IPS-18a (cell line): ENCODE results near the gene MAU2.

ENCODE experiments used
- H3K27ac ChIP-seq: one replicate; pipeline ENCODE4 v1.5.1; 2013; ENCODE audit warnings: low read length
- H3K27me3 ChIP-seq: one replicate; pipeline ENCODE4 v1.6.1; 2013; ENCODE audit warnings: mild to moderate bottlenecking, low read length; ENCODE audit not compliant: control insufficient read depth, insufficient read depth
- H3K36me3 ChIP-seq: one replicate; pipeline ENCODE4 v1.6.1; 2013; ENCODE audit warnings: low read depth, low read length; ENCODE audit not compliant: control insufficient read depth
- H3K4me1 ChIP-seq: one replicate; pipeline ENCODE4 v1.6.1; 2013; ENCODE audit warnings: low read depth, low read length; ENCODE audit not compliant: control insufficient read depth
- H3K4me3 ChIP-seq: one replicate; pipeline ENCODE4 v1.5.1; 2013; ENCODE audit warnings: low read length
- H3K9ac ChIP-seq: one replicate; pipeline ENCODE4 v1.6.1; 2013; ENCODE audit warnings: mild to moderate bottlenecking, low read length, moderate library complexity
- H3K9me3 ChIP-seq: one replicate; pipeline ENCODE4 v1.6.1; 2013; ENCODE audit warnings: low read depth, low read length; ENCODE audit not compliant: control insufficient read depth

Gene MAU2, protein sequence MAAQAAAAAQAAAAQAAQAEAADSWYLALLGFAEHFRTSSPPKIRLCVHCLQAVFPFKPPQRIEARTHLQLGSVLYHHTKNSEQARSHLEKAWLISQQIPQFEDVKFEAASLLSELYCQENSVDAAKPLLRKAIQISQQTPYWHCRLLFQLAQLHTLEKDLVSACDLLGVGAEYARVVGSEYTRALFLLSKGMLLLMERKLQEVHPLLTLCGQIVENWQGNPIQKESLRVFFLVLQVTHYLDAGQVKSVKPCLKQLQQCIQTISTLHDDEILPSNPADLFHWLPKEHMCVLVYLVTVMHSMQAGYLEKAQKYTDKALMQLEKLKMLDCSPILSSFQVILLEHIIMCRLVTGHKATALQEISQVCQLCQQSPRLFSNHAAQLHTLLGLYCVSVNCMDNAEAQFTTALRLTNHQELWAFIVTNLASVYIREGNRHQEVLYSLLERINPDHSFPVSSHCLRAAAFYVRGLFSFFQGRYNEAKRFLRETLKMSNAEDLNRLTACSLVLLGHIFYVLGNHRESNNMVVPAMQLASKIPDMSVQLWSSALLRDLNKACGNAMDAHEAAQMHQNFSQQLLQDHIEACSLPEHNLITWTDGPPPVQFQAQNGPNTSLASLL

GRCh38 chr19:19320361-19321140, at the start of gene MAU2, which contains the start of gene SUGP1:
TSS of gene MAU2 (plus strand) at chr19:19320829. CDS start at chr19:19320860, 31 bp downstream.
TSS of gene SUGP1 (minus strand) at chr19:19320509. CDS start at chr19:19320496, 13 bp downstream.
- peaks cover 19% of the 10 kb centered on the region for H3K36me3 ChIP-seq
- peak within 1 kb of the TSS; percentile 88 for H3K4me3 ChIP-seq
- H3K9me3 ChIP-seq = no peaks in the 10 kb centered on the region
- H3K4me1 ChIP-seq = peaks cover 6% of the 10 kb centered on the region
- H3K27me3 ChIP-seq = no peaks in the 10 kb centered on the region
- peak within 1 kb of the TSS; percentile 89 for H3K9ac ChIP-seq
- peak within 1 kb of the TSS; percentile 100 for H3K27ac ChIP-seq

- Histone ChIP-seq H3K4me1 (peaks cover 4% of the 10 kb centered on the region), H3K9ac (peak overlapping the region; percentile 16), H3K27me3 (peaks cover 12% of the 10 kb centered on the region), H3K36me3 (peaks cover 7% of the 10 kb centered on the region), H3K4me3 (peak overlapping the region; percentile 52), H3K27ac (no peak overlapping the region), H3K9me3 (no peaks in the 10 kb centered on the region)
These were observed 48.6 kb upstream of the MAU2 start for GRCh38 chr19:19271828-19272599.

DNA sequence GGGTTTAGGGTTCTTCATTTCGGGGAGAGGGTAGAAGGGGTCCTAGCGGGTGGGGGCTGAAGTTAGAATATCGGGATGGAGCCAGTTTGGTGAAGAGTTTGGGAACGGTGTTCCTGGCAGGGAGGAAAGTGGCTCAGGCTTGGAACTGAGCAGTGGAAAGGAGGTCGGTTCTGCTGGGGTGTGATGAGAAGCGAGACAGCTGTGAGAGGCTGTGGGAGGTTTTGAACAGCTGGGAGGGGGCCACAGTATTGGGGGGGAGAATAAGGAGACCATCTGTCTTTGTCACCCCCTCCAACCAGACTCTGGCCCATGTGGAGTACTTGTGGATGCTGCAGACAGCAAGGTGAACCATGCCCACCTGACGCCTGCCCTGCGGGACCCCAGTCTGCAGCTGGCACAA, 46.5 kb upstream of the MAU2 start:
- Histone ChIP-seq H3K4me3 (no peak overlapping the region), H3K27ac (no peak overlapping the region), H3K9ac (no peak overlapping the region), H3K9me3 (no peaks in the 10 kb centered on the region), H3K27me3 (peaks cover 12% of the 10 kb centered on the region), H3K4me1 (peaks cover 4% of the 10 kb centered on the region), H3K36me3 (peaks cover 14% of the 10 kb centered on the region)

DNA sequence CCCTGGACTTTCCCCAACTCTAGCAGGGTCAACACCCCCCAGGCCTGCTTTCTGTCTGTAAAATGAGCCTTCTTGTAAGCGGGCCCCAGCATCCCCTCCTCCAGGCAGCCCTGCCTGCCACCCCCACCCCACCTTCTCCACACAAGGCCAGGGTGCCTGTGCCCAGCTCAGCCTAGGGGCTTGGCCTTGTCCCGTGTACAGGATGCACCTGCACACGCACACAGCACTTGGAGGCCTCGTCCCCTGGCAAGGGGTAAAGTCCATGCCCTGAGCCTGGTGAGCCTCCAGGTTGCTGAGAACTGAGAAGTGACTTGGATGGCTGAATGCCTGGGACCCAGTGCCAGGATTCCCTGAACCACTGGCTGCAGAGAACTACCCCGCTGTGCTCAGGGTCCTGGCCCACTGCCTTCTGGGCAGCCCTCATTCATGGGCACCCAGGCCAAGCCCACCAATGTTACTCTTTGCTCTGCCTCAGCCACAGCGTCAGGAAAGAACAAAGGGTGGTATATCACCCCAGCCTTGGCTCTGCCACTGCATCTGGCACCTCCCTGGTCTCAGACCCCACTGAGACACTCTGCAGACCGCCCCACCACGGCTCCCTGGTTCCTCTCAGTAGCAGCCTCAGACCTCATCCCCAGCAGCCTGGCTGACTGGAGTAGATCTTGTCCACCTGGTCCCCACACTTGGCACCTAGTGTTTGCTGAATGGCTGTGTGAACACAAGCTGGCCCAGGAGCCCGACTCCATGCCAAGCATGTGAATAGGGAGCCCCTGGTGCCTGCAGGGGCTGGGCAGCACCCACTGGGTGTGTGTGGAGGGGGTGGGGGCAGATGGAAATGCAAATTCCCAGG, 45.7 kb upstream of the MAU2 start:
- no peak overlapping the region for H3K4me3 ChIP-seq
- peaks cover 19% of the 10 kb centered on the region for H3K36me3 ChIP-seq
- H3K27ac ChIP-seq = no peak overlapping the region
- H3K9me3 ChIP-seq = no peaks in the 10 kb centered on the region
- peaks cover 12% of the 10 kb centered on the region for H3K27me3 ChIP-seq
- peaks cover 4% of the 10 kb centered on the region for H3K4me1 ChIP-seq
- H3K9ac ChIP-seq = no peak overlapping the region

- peaks cover 19% of the 10 kb centered on the region for H3K36me3 ChIP-seq
These were observed 44.2 kb upstream of the MAU2 start for GRCh38 chr19:19276386-19276785.

DNA sequence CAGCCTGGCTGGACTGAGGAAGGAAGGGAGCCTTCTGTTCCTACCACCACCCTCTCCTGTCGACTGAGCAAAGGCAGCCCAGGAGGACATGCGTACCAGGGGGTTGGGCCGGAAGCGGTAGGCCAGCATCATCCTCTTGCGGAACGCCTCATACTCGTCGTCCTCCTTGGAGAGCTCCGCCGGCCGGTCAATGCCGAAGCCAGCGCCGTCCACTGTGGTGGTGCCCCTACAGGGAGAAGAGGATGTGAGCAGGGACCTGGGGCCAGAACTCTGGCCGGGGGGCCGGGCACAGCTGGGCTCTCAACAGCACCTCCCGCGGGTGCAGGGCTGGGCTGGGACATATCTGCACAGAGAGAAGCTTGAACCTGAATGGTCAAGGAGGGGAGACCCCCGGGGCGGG, 43.8 kb upstream of the MAU2 start:
- H3K4me3 ChIP-seq = no peak overlapping the region
- H3K36me3 ChIP-seq = peaks cover 23% of the 10 kb centered on the region
- H3K9ac ChIP-seq = no peak overlapping the region
- no peak overlapping the region for H3K27ac ChIP-seq
- H3K4me1 ChIP-seq = peaks cover 4% of the 10 kb centered on the region
- peaks cover 12% of the 10 kb centered on the region for H3K27me3 ChIP-seq
- no peaks in the 10 kb centered on the region for H3K9me3 ChIP-seq

More at GRCh38 chr19:19276386-19276785, 44.2 kb upstream of the MAU2 start:
- no peaks in the 10 kb centered on the region for H3K9me3 ChIP-seq
- no peak overlapping the region for H3K27ac ChIP-seq
- no peak overlapping the region for H3K4me3 ChIP-seq
- H3K4me1 ChIP-seq = peaks cover 4% of the 10 kb centered on the region
- H3K27me3 ChIP-seq = peaks cover 12% of the 10 kb centered on the region
- no peak overlapping the region for H3K9ac ChIP-seq

DNA sequence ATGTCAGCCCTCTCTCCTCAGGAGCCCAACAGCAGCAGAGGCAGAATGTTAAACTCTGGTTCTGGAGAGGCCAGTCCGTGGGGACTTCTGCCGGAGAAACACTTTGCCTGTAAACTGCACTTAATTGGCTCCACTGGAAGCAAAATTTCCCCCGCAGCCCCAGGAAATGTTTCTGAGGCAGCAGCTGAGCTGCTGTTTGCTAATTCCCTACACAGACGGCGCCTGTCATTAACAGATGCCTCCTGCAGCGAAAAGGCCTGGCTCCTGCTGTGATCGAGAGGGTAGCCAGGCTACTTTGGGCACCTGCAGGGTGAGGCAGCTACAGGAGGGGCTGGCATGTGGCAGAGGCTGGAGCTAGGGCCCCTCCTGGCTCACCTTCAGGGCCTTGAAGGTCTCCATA, 42.3 kb upstream of the MAU2 start:
- Histone ChIP-seq H3K36me3 (peaks cover 24% of the 10 kb centered on the region), H3K4me3 (no peak overlapping the region), H3K4me1 (no peaks in the 10 kb centered on the region), H3K27me3 (peaks cover 6% of the 10 kb centered on the region), H3K27ac (no peak overlapping the region), H3K9ac (no peak overlapping the region), H3K9me3 (no peaks in the 10 kb centered on the region)

- Histone ChIP-seq H3K27me3 (no peaks in the 10 kb centered on the region), H3K4me3 (no peak overlapping the region), H3K4me1 (no peaks in the 10 kb centered on the region), H3K9me3 (no peaks in the 10 kb centered on the region), H3K27ac (no peak overlapping the region), H3K36me3 (peaks cover 29% of the 10 kb centered on the region), H3K9ac (no peak overlapping the region)
These were observed 41.5 kb upstream of the MAU2 start for GRCh38 chr19:19279062-19279612.

DNA sequence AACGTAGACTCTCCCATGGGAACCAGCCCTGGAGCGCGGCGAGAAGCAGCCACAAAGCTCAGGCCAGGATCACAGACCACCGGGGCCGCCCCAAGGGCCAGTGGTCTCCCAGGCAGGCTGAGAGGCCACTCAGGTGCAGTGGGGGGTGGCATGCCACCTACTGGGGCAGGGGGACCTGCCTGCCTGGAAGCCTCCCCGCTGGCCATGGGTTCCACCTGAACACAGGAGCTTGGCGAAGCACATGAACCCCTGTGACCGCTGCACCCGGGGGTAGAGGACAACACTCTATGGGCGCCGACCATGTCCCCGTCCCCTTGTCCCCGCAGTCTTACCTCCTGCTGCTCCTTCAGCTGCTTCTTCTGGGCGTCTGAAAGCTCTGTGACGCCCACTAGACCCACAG, 40.8 kb upstream of the MAU2 start:
- peaks cover 32% of the 10 kb centered on the region for H3K36me3 ChIP-seq
- H3K27ac ChIP-seq = no peak overlapping the region
- H3K4me1 ChIP-seq = no peaks in the 10 kb centered on the region
- no peak overlapping the region for H3K9ac ChIP-seq
- no peak overlapping the region for H3K4me3 ChIP-seq
- H3K9me3 ChIP-seq = no peaks in the 10 kb centered on the region
- no peaks in the 10 kb centered on the region for H3K27me3 ChIP-seq

GRCh38 chr19:19280561-19280960, 40.1 kb upstream of the MAU2 start:
- H3K27me3 ChIP-seq = no peaks in the 10 kb centered on the region
- H3K27ac ChIP-seq = no peak overlapping the region
- no peak overlapping the region for H3K4me3 ChIP-seq
- H3K9me3 ChIP-seq = no peaks in the 10 kb centered on the region
- no peaks in the 10 kb centered on the region for H3K4me1 ChIP-seq
- H3K9ac ChIP-seq = no peak overlapping the region
- peaks cover 32% of the 10 kb centered on the region for H3K36me3 ChIP-seq
